Measurements from ENCODE around the gene MRPS5. TPM values are rescaled to one million over a fixed set of nuclear protein-coding genes. Genes with fewer than 3 reads are reported as not detected.

The MRPS5 gene
- total RNA-seq, 1 donor from 2014 or later: 60.7 TPM

DNA sequence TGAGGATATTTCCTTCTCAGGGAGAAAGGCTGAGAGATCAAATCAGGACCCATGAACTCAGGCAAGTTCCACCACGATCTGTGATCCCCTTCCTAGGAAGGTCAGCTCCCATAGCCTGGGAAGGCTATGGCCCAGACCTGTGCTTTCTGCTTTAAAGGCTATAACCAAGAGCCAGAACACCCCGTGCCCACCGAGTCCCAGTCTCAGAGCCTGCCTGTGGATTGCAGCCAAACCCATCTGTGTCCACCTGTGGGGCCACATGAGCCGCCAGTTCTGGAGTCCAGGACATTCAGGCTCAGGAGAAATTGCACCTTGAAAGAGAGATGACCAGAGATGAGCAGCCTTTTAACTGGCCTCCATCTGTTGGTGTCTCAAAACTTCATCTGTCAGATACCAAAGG lies 49.2 kb downstream of the MRPS5 start:
- Mint-ChIP-seq H3K4me1 (peaks cover 3% of the 10 kb centered on the region), H3K27ac (ENCODE audit: unreplicated experiment) (no peak overlapping the region), H3K27me3 (ENCODE audit: low read depth) (peaks cover 20% of the 10 kb centered on the region), H3K36me3 (ENCODE audit: low read depth) (no peaks in the 10 kb centered on the region), H3K4me3 (no peak overlapping the region), H3K9me3 (no peaks in the 10 kb centered on the region)
- DNase-seq (ENCODE audit: low read depth, low spot score): no peak
- TF ChIP-seq, protein P1, sequence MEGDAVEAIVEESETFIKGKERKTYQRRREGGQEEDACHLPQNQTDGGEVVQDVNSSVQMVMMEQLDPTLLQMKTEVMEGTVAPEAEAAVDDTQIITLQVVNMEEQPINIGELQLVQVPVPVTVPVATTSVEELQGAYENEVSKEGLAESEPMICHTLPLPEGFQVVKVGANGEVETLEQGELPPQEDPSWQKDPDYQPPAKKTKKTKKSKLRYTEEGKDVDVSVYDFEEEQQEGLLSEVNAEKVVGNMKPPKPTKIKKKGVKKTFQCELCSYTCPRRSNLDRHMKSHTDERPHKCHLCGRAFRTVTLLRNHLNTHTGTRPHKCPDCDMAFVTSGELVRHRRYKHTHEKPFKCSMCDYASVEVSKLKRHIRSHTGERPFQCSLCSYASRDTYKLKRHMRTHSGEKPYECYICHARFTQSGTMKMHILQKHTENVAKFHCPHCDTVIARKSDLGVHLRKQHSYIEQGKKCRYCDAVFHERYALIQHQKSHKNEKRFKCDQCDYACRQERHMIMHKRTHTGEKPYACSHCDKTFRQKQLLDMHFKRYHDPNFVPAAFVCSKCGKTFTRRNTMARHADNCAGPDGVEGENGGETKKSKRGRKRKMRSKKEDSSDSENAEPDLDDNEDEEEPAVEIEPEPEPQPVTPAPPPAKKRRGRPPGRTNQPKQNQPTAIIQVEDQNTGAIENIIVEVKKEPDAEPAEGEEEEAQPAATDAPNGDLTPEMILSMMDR (conservative IDR thresholded peaks at IDR 0.05): no peak

DNA sequence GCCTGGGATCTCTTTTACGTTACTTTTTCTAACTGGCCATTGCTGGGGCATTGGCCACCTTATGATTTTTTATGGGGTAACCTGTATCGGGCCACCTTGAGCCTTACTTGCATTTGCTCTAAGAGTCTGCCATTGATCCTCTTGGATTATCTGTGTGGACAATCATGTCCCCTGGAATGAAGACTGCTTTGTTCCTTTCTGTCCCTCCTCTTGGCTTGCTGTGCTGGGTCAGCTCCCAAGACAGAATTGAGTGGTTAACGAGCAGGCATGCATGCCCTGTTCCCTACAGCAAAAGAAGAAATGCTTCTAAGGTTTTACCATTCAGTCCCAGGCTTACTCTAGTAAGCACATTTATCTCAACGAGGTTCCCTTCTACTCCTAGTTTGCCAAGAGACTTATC lies 49.8 kb downstream of the MRPS5 start:
- H3K27ac Mint-ChIP-seq (ENCODE audit: unreplicated experiment): no peak overlapping the region
- peaks cover 17% of the 10 kb centered on the region for H3K27me3 Mint-ChIP-seq (ENCODE audit: low read depth)
- H3K4me1 Mint-ChIP-seq: no peaks in the 10 kb centered on the region
- no peak overlapping the region for H3K4me3 Mint-ChIP-seq
- H3K9me3 Mint-ChIP-seq: no peaks in the 10 kb centered on the region
- H3K36me3 Mint-ChIP-seq (ENCODE audit: low read depth): no peaks in the 10 kb centered on the region
- no peak for DNase-seq (ENCODE audit: low read depth, low spot score)
- TF ChIP-seq, protein P1 (conservative IDR thresholded peaks at IDR 0.05): no peak

DNA sequence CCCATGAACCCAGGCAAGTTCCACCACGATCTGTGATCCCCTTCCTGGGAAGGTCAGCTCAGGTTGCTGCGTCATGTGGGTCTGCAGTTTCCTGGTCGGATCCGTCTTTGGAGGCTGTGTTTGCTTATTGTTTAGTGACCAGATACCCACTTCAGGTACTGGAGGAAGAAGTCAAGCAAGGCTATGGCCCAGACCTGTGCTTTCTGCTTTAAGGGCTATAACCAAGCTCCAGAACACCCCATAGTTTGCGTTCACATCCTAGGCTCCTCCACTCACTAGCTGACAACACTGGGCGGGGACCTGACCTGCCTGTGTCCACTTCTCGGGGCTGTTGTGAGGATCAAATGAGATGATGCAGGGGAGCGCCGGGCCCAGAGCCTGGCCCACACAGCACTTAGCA lies 52.1 kb downstream of the MRPS5 start:
- Mint-ChIP-seq H3K27ac (ENCODE audit: unreplicated experiment) (no peak overlapping the region), H3K4me3 (no peak overlapping the region), H3K4me1 (no peaks in the 10 kb centered on the region), H3K36me3 (ENCODE audit: low read depth) (no peaks in the 10 kb centered on the region), H3K9me3 (no peaks in the 10 kb centered on the region), H3K27me3 (ENCODE audit: low read depth) (peaks cover 6% of the 10 kb centered on the region)
- DNase-seq (ENCODE audit: low read depth, low spot score): no peak
- TF ChIP-seq, protein P1 (conservative IDR thresholded peaks at IDR 0.05): no peak

DNA sequence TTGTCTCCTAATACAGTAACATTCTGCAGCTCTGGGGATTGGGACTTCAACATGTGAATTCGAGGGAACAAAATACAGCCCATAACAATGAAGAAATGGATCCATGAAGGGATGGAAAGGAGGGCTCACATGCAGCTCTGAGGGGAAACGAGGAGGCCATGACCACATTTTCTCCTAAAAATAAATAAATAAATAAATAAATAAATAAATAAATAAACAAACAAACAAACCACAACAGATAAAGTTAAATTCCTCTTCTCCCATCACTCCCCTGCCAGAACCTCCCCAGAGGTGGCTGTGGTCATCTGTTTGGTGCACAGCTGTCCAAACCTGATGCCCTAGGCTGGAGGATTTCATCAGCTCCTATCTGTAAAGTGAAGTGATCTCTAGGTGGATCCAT lies 53.4 kb downstream of the MRPS5 start:
- H3K27ac Mint-ChIP-seq (ENCODE audit: unreplicated experiment): no peak overlapping the region
- H3K9me3 Mint-ChIP-seq: no peaks in the 10 kb centered on the region
- TF ChIP-seq, protein P1 (conservative IDR thresholded peaks at IDR 0.05): no peak
- H3K27me3 Mint-ChIP-seq (ENCODE audit: low read depth): peaks cover 6% of the 10 kb centered on the region
- peaks cover 7% of the 10 kb centered on the region for H3K4me1 Mint-ChIP-seq
- no peak overlapping the region for H3K4me3 Mint-ChIP-seq
- DNase-seq (ENCODE audit: low read depth, low spot score): no peak
- no peaks in the 10 kb centered on the region for H3K36me3 Mint-ChIP-seq (ENCODE audit: low read depth)

DNA sequence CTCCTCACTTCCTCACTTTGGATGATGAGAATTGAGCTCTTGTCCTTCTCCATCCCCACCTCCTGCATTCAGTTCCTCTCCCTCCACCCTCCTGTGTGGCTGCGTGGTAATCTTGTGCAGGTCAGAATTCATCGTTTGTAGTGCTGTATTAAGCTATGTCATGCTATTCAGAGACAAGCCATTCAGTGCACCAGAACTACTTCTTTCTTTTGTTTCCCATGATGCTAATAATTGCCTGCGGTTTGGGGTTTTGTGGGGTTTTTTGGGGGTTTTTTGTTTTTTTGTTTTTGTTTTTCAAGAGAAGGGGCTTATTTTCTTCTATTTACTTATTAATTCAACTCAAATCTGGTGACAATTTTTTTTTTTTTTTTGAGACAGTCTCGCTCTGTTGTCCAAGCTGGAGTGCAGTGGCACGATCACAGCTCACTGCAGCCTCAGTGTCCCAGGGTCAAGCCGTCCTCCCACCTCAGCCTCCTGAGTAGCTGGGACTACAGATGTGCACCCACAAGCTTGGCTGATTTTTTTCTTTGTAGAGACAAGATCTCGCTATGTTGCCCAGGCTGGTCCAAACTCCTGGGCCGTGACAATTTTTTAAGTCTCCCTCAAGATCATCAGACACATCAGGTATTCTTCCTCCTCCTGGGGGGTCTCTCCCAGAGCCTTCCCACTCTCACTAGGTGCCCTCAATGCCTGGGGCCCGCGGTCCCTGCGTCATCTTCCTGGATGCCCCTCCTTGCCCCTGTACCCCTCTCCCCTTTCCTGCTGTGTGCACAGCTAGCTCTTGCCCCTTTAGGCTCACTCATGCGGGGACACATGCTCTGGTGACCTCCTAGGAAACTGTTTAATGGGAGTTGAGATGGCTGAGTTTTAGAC lies 58.3 kb downstream of the MRPS5 start:
- peaks cover 9% of the 10 kb centered on the region for H3K27me3 Mint-ChIP-seq (ENCODE audit: low read depth)
- TF ChIP-seq, protein P1 (conservative IDR thresholded peaks at IDR 0.05): no peak
- H3K9me3 Mint-ChIP-seq: no peaks in the 10 kb centered on the region
- H3K36me3 Mint-ChIP-seq (ENCODE audit: low read depth): no peaks in the 10 kb centered on the region
- peak overlapping the region; percentile 52 for H3K27ac Mint-ChIP-seq (ENCODE audit: unreplicated experiment)
- DNase-seq (ENCODE audit: low read depth, low spot score): no peak
- peaks cover 41% of the 10 kb centered on the region for H3K4me1 Mint-ChIP-seq
- H3K4me3 Mint-ChIP-seq: peak overlapping the region; percentile 44
